ENCODE measurements around the gene ITGA3. TPM values are rescaled to one million over a fixed set of nuclear protein-coding genes. Genes with fewer than 3 reads are reported as not detected.
"Not testable (repeated sequence)": the region's sequence is repeated elsewhere in the genome, so short reads cannot be mapped to it uniquely, and the experiment has no call there.

The ITGA3 gene
- polyA plus RNA-seq, 2 of the 4 experiments (the other 2 are of a cell fraction): 141 to 268 TPM

- DNase-seq (ENCODE audit: low read depth in 1 of 2, low spot score in 1 of 2) (peak in 1 of 2 experiments; percentile 61), FAIRE-seq (no peak), ATAC-seq (no peak)
- H3K4me1 ChIP-seq: peaks cover 84% of the 10 kb centered on the region
- WGBS (ENCODE audit: missing lambda C conversion rate): 93% methylated on average over 8 of the region's 9 CpGs
- peak overlapping the region; percentile 77 for H3K4me3 ChIP-seq
- H3K27ac ChIP-seq: peak overlapping the region; percentile 92 to 97
- H3K4me2 ChIP-seq: peak overlapping the region; percentile 91
- H3K9me3 ChIP-seq: no peaks in the 10 kb centered on the region
- POLR2A ChIA-PET: interaction anchor here (0.6 to 5.8 kb wide), 10 partner anchors 13 to 248 kb away, joined by 3 to 90 read pairs (median 4); no protein-coding TSS in a partner anchor
- CTCF ChIA-PET: interaction anchor here (0.6 to 22.1 kb wide), 10 partner anchors 15 to 79 kb away, joined by 3 to 473 read pairs (median 4); partner anchors contain the start of gene PDK2
- TF ChIP-seq HOXA7 (CRISPR knock-in tag; IDR thresholded peaks at IDR 0.05) (peak; percentile 58; the same call in 1 of the 2 replicates), MYC (IDR thresholded peaks at IDR 0.05; ENCODE audit: borderline replicate concordance, low read length) (no peak), FOSB (CRISPR knock-in tag; IDR thresholded peaks at IDR 0.05) (peak; percentile 42; the same call in 1 of the 2 replicates)
Observed at GRCh38 chr17:50060951-50061712, 5.2 kb downstream of the ITGA3 start.

- WGBS (ENCODE audit: missing lambda C conversion rate): 13% methylated on average over 10 of the region's 10 CpGs
- ATAC-seq: not testable (repeated sequence)
- H3K4me1 ChIP-seq: peaks cover 90% of the 10 kb centered on the region
Observed at GRCh38 chr17:50061713-50062045, 5.8 kb downstream of the ITGA3 start.

GRCh38 chr17:50062293-50063243, 6.7 kb downstream of the ITGA3 start:
- Histone ChIP-seq H3K27ac (peak overlapping the region; percentile 92 to 97), H3K9me3 (no peaks in the 10 kb centered on the region), H3K4me2 (peak overlapping the region; percentile 91), H3K4me1 (peaks cover 97% of the 10 kb centered on the region), H3K4me3 (peak overlapping the region; percentile 77)
- WGBS (ENCODE audit: missing lambda C conversion rate): 5% methylated on average over 9 of the region's 10 CpGs
- CTCF ChIA-PET: interaction anchor here (0.6 to 22.1 kb wide), 9 partner anchors 9 to 52 kb away, joined by 3 to 473 read pairs (median 4); partner anchors contain the start of gene PDK2
- POLR2A ChIA-PET: interaction anchor here (0.6 to 5.8 kb wide), 12 partner anchors 7 to 274 kb away, joined by 3 to 90 read pairs (median 4); partner anchors contain the start of genes ITGA3, KAT7 and PDK2
- DNase-seq (ENCODE audit: low read depth in 1 of 2, low spot score in 1 of 2) (peak; percentile 99), ATAC-seq (peak; percentile 68 to 84), FAIRE-seq (peak; percentile 99)
- TF ChIP-seq BCL3 (IDR thresholded peaks at IDR 0.05): peak; percentile 79; the same call in 2 of the 3 replicates
- no peak for TF ChIP-seq RFX5 (IDR thresholded peaks at IDR 0.05)
- TF ChIP-seq NPAS2 (CRISPR knock-in tag; IDR thresholded peaks at IDR 0.05; ENCODE audit: borderline replicate concordance): no peak
- no peak for TF ChIP-seq BHLHE40 (IDR thresholded peaks at IDR 0.05; ENCODE audit: low read depth, low read length)
- peak; percentile 21; the same call in 1 of the 2 replicates for TF ChIP-seq POLR2A (IDR thresholded peaks at IDR 0.05; ENCODE audit: low read length)
- no peak for TF ChIP-seq EHMT2 (IDR thresholded peaks at IDR 0.05; ENCODE audit: low read depth)
- no peak for TF ChIP-seq HES2 (IDR thresholded peaks at IDR 0.05)
- no peak for TF ChIP-seq PHF8 (IDR thresholded peaks at IDR 0.05; ENCODE audit: borderline replicate concordance, low read depth)
- TF ChIP-seq CHD2 (IDR thresholded peaks at IDR 0.05; ENCODE audit: low read length, partially characterized antibody): no peak
- 0 out of 2 replicates have a peak, but pooled peaks have one; percentile 71 for TF ChIP-seq KDM1A (IDR thresholded peaks at IDR 0.05; ENCODE audit: low read depth)
- peak; percentile 72 for TF ChIP-seq GATA3 (IDR thresholded peaks at IDR 0.05; ENCODE audit: borderline replicate concordance)
- TF ChIP-seq EP300 (IDR thresholded peaks at IDR 0.05): peak; percentile 69 to 88; a peak in 2 of 5 replicates
- no peak for TF ChIP-seq POLR2AphosphoS2 (conservative IDR thresholded peaks at IDR 0.05; ENCODE audit: low read length)
- 0 out of 2 replicates have a peak, but pooled peaks have one; percentile 36 for TF ChIP-seq E2F6 (IDR thresholded peaks at IDR 0.05; ENCODE audit: borderline replicate concordance, low read depth)
- no peak for TF ChIP-seq FOSB (CRISPR knock-in tag; IDR thresholded peaks at IDR 0.05)
- no peak for TF ChIP-seq KDM5A (IDR thresholded peaks at IDR 0.05)
- no peak for TF ChIP-seq USF2 (IDR thresholded peaks at IDR 0.05)
- TF ChIP-seq CEBPB (IDR thresholded peaks at IDR 0.05): no peak; a peak in 1 of 4 replicates
- TF ChIP-seq RNF2 (IDR thresholded peaks at IDR 0.05; ENCODE audit: borderline replicate concordance, low read depth): no peak
- no peak for TF ChIP-seq HEYL (CRISPR knock-in tag; IDR thresholded peaks at IDR 0.05)
- TF ChIP-seq ZFP36 (IDR thresholded peaks at IDR 0.05; ENCODE audit: borderline replicate concordance, partially characterized antibody): no peak
- peak; percentile 79 to 93; a peak in 3 of 5 replicates for TF ChIP-seq JUN (IDR thresholded peaks at IDR 0.05)
- peak; percentile 53; the same call in 1 of the 2 replicates for TF ChIP-seq HOXA7 (CRISPR knock-in tag; IDR thresholded peaks at IDR 0.05)
- TF ChIP-seq NR3C1 (IDR thresholded peaks at IDR 0.05): no peak

More at GRCh38 chr17:50061713-50062045, 5.8 kb downstream of the ITGA3 start:
- CTCF ChIA-PET: interaction anchor here (0.9 to 22.1 kb wide), 9 partner anchors 10 to 65 kb away, joined by 3 to 473 read pairs (median 4); partner anchors contain the start of gene PDK2
- Histone ChIP-seq H3K4me2 (peak overlapping the region; percentile 91), H3K27ac (peak overlapping the region; percentile 92 to 97), H3K4me3 (peak overlapping the region; percentile 77)
- POLR2A ChIA-PET: interaction anchor here (0.6 to 5.8 kb wide), 6 partner anchors 12 to 247 kb away, joined by 3 to 90 read pairs (median 6); no protein-coding TSS in a partner anchor
- TF ChIP-seq HOXA7 (CRISPR knock-in tag; IDR thresholded peaks at IDR 0.05) (peak; percentile 0; the same call in 1 of the 2 replicates), RARB (CRISPR knock-in tag; IDR thresholded peaks at IDR 0.05) (0 out of 2 replicates have a peak, but pooled peaks have one; percentile 25), MAFK (IDR thresholded peaks at IDR 0.05; ENCODE audit: partially characterized antibody) (peak; percentile 16), HOXB5 (CRISPR knock-in tag; IDR thresholded peaks at IDR 0.05) (0 out of 2 replicates have a peak, but pooled peaks have one; percentile 50), JUNB (IDR thresholded peaks at IDR 0.05) (0 out of 2 replicates have a peak, but pooled peaks have one; percentile 5)
- FAIRE-seq, H3K9me3 ChIP-seq: not testable (repeated sequence)
- peak in 1 of 2 experiments; percentile 61 for DNase-seq (ENCODE audit: low read depth in 1 of 2, low spot score in 1 of 2)

Data from A549 (cell line).